ENCODE results near the gene GAGE13. TPM values are rescaled to one million over a fixed set of nuclear protein-coding genes. Genes with fewer than 3 reads are reported as not detected.
"Not testable (repeated sequence)": the region's sequence is repeated elsewhere in the genome, so short reads cannot be mapped to it uniquely, and the experiment has no call there.

Gene GAGE13
- not detected in 2 replicates for total RNA-seq (2014; rRNA removed; shearing (Covaris generic))

DNA sequence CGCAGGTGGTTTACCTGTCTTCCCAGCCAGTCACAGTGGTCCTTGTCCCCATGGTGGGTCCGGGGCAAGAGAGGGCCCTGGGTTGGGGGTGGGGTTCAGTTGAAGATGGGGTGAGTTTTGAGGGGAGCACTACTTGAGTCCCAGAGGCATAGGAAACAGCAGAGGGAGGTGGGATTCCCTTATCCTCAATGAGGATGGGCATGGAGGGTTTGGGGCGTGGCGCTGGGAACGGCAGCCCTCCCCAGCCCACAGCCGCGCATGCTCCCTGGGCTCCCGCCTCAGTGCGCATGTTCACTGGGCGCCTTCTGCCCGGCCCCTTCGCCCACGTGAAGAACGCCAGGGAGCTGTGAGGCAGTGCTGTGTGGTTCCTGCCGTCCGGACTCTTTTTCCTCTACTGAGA is at the start of gene GAGE13:
TSS of gene GAGE13 (plus strand) at position 301 of the 400 bp plus-strand sequence. CDS start 1,156 bp downstream, outside the sequence.
- DNase-seq (ENCODE audit: low spot score); in situ Hi-C loops (cut with HindIII; ENCODE audit: low sequenced_read_pairs): not testable (repeated sequence)

GRCh38 chrX:49282647-49283011 is 48.8 kb upstream of the GAGE13 start:
- peak; percentile 76 for DNase-seq (ENCODE audit: low spot score)
- in situ Hi-C loops (cut with HindIII; ENCODE audit: low sequenced_read_pairs) = no loop called here

- in situ Hi-C loops (cut with HindIII; ENCODE audit: low sequenced_read_pairs) = no loop called here
- no peak for DNase-seq (ENCODE audit: low spot score)
These were observed 47.2 kb upstream of the GAGE13 start for GRCh38 chrX:49284212-49284611.

DNA sequence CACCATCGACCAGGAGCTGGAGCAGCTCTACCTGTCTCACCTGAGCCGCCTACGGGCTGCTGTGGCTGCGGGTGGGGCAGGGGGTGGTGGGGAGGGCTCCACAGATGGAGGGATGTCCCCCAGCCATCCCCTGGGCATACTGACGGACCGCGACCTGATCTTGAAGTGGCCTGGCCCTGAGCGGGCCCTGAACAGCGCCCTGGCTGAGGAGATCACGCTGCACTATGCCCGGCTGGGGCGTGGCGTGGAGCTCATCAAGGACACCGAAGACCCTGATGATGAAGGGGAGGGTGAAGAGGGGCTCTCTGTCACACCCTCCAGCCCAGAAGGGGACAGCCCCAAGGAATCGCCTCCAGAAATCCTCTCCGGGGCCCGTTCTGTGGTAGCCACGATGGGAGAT is 45.2 kb upstream of the GAGE13 start:
- no peak for DNase-seq (ENCODE audit: low spot score)
- in situ Hi-C loops (cut with HindIII; ENCODE audit: low sequenced_read_pairs) = no loop called here

- DNase-seq (ENCODE audit: low spot score) = no peak
These were observed 44.8 kb upstream of the GAGE13 start for GRCh38 chrX:49286581-49286980.

DNA sequence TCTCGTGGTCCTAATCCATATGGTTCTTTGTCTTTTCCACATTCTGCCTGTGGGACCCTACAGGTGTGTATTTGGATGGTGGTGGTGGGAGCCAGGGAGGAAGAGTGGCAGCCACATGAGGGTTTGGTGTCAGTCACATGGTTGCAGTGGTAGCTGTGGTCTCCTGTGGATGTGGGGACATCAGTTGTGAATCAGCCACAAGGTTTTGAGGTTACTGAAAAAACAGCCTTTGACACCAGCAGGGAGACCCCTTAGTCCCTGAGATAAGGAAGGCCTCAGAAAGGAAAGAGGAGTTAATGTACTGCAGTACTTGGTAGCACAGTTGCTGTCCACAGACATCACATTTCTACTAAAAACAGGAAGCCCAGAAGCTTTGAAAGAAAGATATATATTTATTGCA is 43.7 kb upstream of the GAGE13 start:
- DNase-seq (ENCODE audit: low spot score) = no peak
- in situ Hi-C loops (cut with HindIII; ENCODE audit: low sequenced_read_pairs) = no loop called here

More at GRCh38 chrX:49286581-49286980, 44.8 kb upstream of the GAGE13 start:
- in situ Hi-C loops (cut with HindIII; ENCODE audit: low sequenced_read_pairs) = no loop called here

DNA sequence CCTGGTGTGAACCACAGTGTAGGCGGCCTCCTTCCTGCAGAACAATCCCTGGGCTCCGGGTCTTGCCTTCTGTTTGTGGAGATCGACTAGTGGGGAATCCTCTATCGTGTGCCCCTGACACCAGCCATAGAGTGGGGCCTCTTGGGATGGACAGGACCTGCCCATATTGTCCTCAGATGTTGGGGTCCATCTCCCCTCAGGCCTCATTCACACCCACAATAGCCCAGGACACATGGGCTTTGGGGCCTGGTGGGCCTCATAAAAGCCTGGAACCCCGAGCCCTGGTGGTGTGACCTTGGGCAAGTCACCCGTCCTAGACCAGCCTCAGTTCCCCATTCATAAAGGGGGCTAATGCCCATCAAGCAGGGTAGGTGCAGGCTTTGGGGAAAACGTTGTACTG is 41.2 kb upstream of the GAGE13 start:
- in situ Hi-C loops (cut with HindIII; ENCODE audit: low sequenced_read_pairs) = no loop called here
- DNase-seq (ENCODE audit: low spot score) = no peak

- peak; percentile 48 for DNase-seq (ENCODE audit: low spot score)
- in situ Hi-C loops (cut with HindIII; ENCODE audit: low sequenced_read_pairs) = no loop called here
These were observed 39.6 kb upstream of the GAGE13 start for GRCh38 chrX:49291615-49292337.

GRCh38 chrX:49292400-49293362 is 38.7 kb upstream of the GAGE13 start:
- in situ Hi-C loops (cut with HindIII; ENCODE audit: low sequenced_read_pairs) = no loop called here
- DNase-seq (ENCODE audit: low spot score) = no peak

- in situ Hi-C loops (cut with HindIII; ENCODE audit: low sequenced_read_pairs); DNase-seq (ENCODE audit: low spot score): not testable (repeated sequence)
These were observed 32.1 kb upstream of the GAGE13 start for GRCh38 chrX:49299293-49299692.

- in situ Hi-C loops (cut with HindIII; ENCODE audit: low sequenced_read_pairs) = no loop called here
- DNase-seq (ENCODE audit: low spot score) = no peak
These were observed 30.7 kb upstream of the GAGE13 start for GRCh38 chrX:49300703-49301102.

- DNase-seq (ENCODE audit: low spot score) = no peak
- in situ Hi-C loops (cut with HindIII; ENCODE audit: low sequenced_read_pairs) = no loop called here
These were observed 28.0 kb upstream of the GAGE13 start, which contains the start of gene GAGE10 for GRCh38 chrX:49303346-49303745. GAGE10 (plus strand) TSS chrX:49303646; CDS start chrX:49304860, 1,214 bp downstream.

- in situ Hi-C loops (cut with HindIII; ENCODE audit: low sequenced_read_pairs); DNase-seq (ENCODE audit: low spot score): not testable (repeated sequence)
These were observed 23.6 kb upstream of the GAGE13 start for GRCh38 chrX:49307775-49308174.

DNA sequence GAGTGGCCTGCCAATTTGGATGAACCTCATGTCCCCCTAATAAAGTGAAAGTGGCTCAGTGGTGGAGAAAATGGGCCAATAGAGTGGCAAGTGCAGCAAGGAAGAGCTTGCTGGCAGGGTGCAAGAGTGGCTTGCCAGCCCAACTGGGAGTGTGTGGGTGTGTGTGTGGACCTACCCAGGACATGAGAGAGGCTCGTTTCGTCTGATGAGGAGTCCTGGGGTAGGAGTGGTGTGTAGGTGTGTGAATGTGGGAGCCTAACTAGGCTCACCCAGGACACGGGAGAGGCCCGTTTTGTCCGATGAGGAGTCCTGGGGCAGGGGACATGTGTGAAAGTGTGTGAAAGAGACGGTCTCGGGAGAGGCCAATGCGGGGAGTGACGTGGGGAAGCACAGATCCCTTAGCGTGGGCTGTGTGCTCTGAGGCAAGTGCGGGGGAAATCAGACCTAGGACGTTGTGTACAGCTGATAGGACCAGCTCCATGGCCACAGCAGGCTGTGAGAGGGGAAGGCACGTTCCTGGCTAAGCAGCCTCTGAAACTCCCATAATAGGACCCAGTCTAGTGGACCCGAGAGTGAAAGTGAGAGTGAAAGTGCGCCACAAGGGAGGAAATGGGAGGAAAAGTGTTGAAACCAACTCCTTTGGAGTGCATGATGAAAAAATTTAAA is 22.6 kb upstream of the GAGE13 start:
- no peak for DNase-seq (ENCODE audit: low spot score)
- in situ Hi-C loops (cut with HindIII; ENCODE audit: low sequenced_read_pairs) = no loop called here

DNA sequence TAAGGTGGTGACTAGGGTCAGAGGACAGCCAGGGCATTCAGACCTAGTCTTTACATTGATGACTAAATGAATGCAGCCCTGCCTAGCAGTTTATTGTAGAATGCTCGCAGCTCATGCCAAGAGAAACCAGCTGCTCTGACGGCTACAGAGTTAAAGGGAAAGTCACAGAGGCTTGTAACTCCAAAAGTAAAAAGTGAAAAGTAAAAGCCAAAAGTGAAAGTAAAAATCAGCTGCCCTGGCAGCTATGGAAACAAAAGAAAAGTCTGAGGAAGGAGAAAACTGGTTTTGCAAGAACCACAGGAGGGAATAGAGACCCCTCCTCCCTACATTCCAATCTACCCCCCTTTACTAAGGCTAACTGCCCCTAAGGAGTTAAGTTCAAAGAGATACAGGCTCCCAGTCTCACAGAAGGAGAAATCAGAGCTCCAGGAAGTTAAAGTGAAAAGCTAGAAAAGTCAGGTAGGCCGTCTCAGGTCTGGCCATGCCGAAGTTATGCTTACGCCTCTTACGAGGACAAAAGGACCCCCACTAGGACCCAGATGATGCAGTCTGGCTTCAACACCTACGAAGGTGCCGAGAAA is 21.9 kb upstream of the GAGE13 start:
- in situ Hi-C loops (cut with HindIII; ENCODE audit: low sequenced_read_pairs) = no loop called here
- DNase-seq (ENCODE audit: low spot score) = no peak

GRCh38 chrX:49310371-49310770 is 21.0 kb upstream of the GAGE13 start:
- in situ Hi-C loops (cut with HindIII; ENCODE audit: low sequenced_read_pairs) = no loop called here
- DNase-seq (ENCODE audit: low spot score) = no peak

DNA sequence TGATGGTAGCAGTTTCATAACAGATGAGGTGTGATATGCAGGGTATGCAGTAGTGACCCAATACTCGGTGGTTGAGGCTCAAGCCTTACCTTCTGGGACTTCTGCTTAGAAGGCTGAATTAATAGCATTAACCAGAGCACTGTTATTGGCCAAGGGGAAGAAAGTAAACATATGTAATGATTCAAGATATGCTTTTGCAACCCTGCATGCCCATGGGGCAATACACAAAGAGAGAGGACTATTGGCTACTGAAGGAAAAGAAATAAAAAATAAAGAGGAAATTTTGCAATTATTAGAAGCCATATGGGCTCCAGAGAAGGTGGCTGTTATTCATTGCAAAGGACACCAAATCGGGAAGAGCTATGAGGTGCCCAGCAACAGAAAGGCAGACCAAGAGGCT is 19.2 kb upstream of the GAGE13 start:
- no peak for DNase-seq (ENCODE audit: low spot score)
- in situ Hi-C loops (cut with HindIII; ENCODE audit: low sequenced_read_pairs) = no loop called here

- in situ Hi-C loops (cut with HindIII; ENCODE audit: low sequenced_read_pairs) = no loop called here
- no peak for DNase-seq (ENCODE audit: low spot score)
These were observed 15.3 kb upstream of the GAGE13 start for GRCh38 chrX:49316085-49316484.

- in situ Hi-C loops (cut with HindIII; ENCODE audit: low sequenced_read_pairs); DNase-seq (ENCODE audit: low spot score): not testable (repeated sequence)
These were observed 9.6 kb upstream of the GAGE13 start, which contains the start of gene GAGE12J for GRCh38 chrX:49321737-49322136. GAGE12J (plus strand) TSS chrX:49322037; CDS start chrX:49323194, 1,157 bp downstream.
